ENCODE results near the gene ISM2.

Gene ISM2

GRCh38 chr14:77509366-77509765 is 10.8 kb upstream of the ISM2 start:
- Histone ChIP-seq H3K9me3 (ENCODE audit: control insufficient read depth, low read length) (no peaks in the 10 kb centered on the region), H2AFZ (no peak overlapping the region), H3K36me3 (ENCODE audit: control insufficient read depth, insufficient read depth, low read length) (no peaks in the 10 kb centered on the region), H3K4me2 (ENCODE audit: low read length) (no peak overlapping the region), H3K9ac (no peak overlapping the region), H3K4me1 (no peaks in the 10 kb centered on the region), H3K4me3 (ENCODE audit: low read depth, low read length) (no peak overlapping the region), H3K27me3 (ENCODE audit: control insufficient read depth, insufficient read depth, low read length) (no peaks in the 10 kb centered on the region), H3K27ac (no peak overlapping the region), H3K79me2 (no peaks in the 10 kb centered on the region)
- TF ChIP-seq CTCF (IDR thresholded peaks at IDR 0.05) = no peak

GRCh38 chr14:77508876-77509275 is 10.3 kb upstream of the ISM2 start:
- TF ChIP-seq CTCF (IDR thresholded peaks at IDR 0.05) = no peak
- Histone ChIP-seq H3K9ac (no peak overlapping the region), H3K27ac (no peak overlapping the region), H3K9me3 (ENCODE audit: control insufficient read depth, low read length) (no peaks in the 10 kb centered on the region), H3K27me3 (ENCODE audit: control insufficient read depth, insufficient read depth, low read length) (no peaks in the 10 kb centered on the region), H2AFZ (no peak overlapping the region), H3K79me2 (no peaks in the 10 kb centered on the region), H3K4me1 (no peaks in the 10 kb centered on the region), H3K4me2 (ENCODE audit: low read length) (no peak overlapping the region), H3K36me3 (ENCODE audit: control insufficient read depth, insufficient read depth, low read length) (no peaks in the 10 kb centered on the region), H3K4me3 (ENCODE audit: low read depth, low read length) (no peak overlapping the region)

GRCh38 chr14:77508249-77508648 is 9.6 kb upstream of the ISM2 start:
- Histone ChIP-seq H3K27ac (no peak overlapping the region), H3K79me2 (no peaks in the 10 kb centered on the region), H3K27me3 (ENCODE audit: control insufficient read depth, insufficient read depth, low read length) (no peaks in the 10 kb centered on the region), H3K9me3 (ENCODE audit: control insufficient read depth, low read length) (no peaks in the 10 kb centered on the region), H3K36me3 (ENCODE audit: control insufficient read depth, insufficient read depth, low read length) (no peaks in the 10 kb centered on the region), H2AFZ (no peak overlapping the region), H3K4me3 (ENCODE audit: low read depth, low read length) (no peak overlapping the region), H3K9ac (no peak overlapping the region), H3K4me1 (no peaks in the 10 kb centered on the region), H3K4me2 (ENCODE audit: low read length) (no peak overlapping the region)
- TF ChIP-seq CTCF (IDR thresholded peaks at IDR 0.05) = no peak

GRCh38 chr14:77507762-77508161 is 9.1 kb upstream of the ISM2 start:
- no peak overlapping the region for H3K4me3 ChIP-seq (ENCODE audit: low read depth, low read length)
- no peaks in the 10 kb centered on the region for H3K36me3 ChIP-seq (ENCODE audit: control insufficient read depth, insufficient read depth, low read length)
- no peaks in the 10 kb centered on the region for H3K4me1 ChIP-seq
- no peak overlapping the region for H2AFZ ChIP-seq
- H3K27me3 ChIP-seq (ENCODE audit: control insufficient read depth, insufficient read depth, low read length) = no peaks in the 10 kb centered on the region
- TF ChIP-seq CTCF (IDR thresholded peaks at IDR 0.05) = no peak
- H3K27ac ChIP-seq = no peak overlapping the region
- H3K79me2 ChIP-seq = no peaks in the 10 kb centered on the region
- H3K9me3 ChIP-seq (ENCODE audit: control insufficient read depth, low read length) = no peaks in the 10 kb centered on the region
- no peak overlapping the region for H3K9ac ChIP-seq
- no peak overlapping the region for H3K4me2 ChIP-seq (ENCODE audit: low read length)

GRCh38 chr14:77505031-77505430 is 6.4 kb upstream of the ISM2 start:
- H2AFZ ChIP-seq = no peak overlapping the region
- no peak overlapping the region for H3K4me2 ChIP-seq (ENCODE audit: low read length)
- H3K27ac ChIP-seq = no peak overlapping the region
- no peaks in the 10 kb centered on the region for H3K4me1 ChIP-seq
- H3K9me3 ChIP-seq (ENCODE audit: control insufficient read depth, low read length) = no peaks in the 10 kb centered on the region
- no peaks in the 10 kb centered on the region for H3K79me2 ChIP-seq
- no peak for TF ChIP-seq CTCF (IDR thresholded peaks at IDR 0.05)
- no peak overlapping the region for H3K4me3 ChIP-seq (ENCODE audit: low read depth, low read length)
- H3K9ac ChIP-seq = no peak overlapping the region
- H3K36me3 ChIP-seq (ENCODE audit: control insufficient read depth, insufficient read depth, low read length) = no peaks in the 10 kb centered on the region
- H3K27me3 ChIP-seq (ENCODE audit: control insufficient read depth, insufficient read depth, low read length) = no peaks in the 10 kb centered on the region

Measured in parathyroid adenoma (tissue), 2 donors.